Mesendoderm (in vitro differentiated cells): ENCODE results near the gene ADORA1.

ENCODE experiments used
- DNase-seq: peaks from one replicate; pipeline ENCODE4 v3.0.0; 2013
- H2AK5ac ChIP-seq: 2 replicates; pipeline ENCODE4 v1.6.1; 2013; ENCODE audit warnings: low read length, inconsistent platforms
- H2BK120ac ChIP-seq: 2 replicates; pipeline ENCODE4 v1.6.1; 2013; ENCODE audit warnings: low read depth, mild to moderate bottlenecking, low read length, moderate library complexity, mixed read lengths
- H2BK15ac ChIP-seq: replicated peaks from 2 replicates; pipeline ENCODE4 v1.6.1; 2013; ENCODE audit warnings: low read depth, mild to moderate bottlenecking, moderate library complexity
- H2BK5ac ChIP-seq: 2 replicates; pipeline ENCODE4 v1.6.1; 2013; ENCODE audit warnings: low read length, inconsistent platforms
- H3K18ac ChIP-seq: 2 replicates; pipeline ENCODE4 v1.6.1; 2013; ENCODE audit warnings: mild to moderate bottlenecking, low read length, mixed read lengths
- H3K23ac ChIP-seq: one replicate; pipeline ENCODE4 v1.6.1; 2013; ENCODE audit warnings: low read length
- H3K27ac ChIP-seq: 2 replicates; pipeline ENCODE4 v1.5.1; 2013; ENCODE audit warnings: low read depth, mild to moderate bottlenecking, inconsistent platforms, low read length, moderate library complexity
- H3K27me3 ChIP-seq: 2 replicates; pipeline ENCODE4 v1.6.1; 2013; ENCODE audit warnings: low read length, control low read depth, mild to moderate bottlenecking, inconsistent platforms; ENCODE audit not compliant: insufficient read depth, poor library complexity
- H3K36me3 ChIP-seq: 2 replicates; pipeline ENCODE4 v1.6.1; 2013; ENCODE audit warnings: low read length, inconsistent platforms; ENCODE audit not compliant: control insufficient read depth, insufficient read depth
- H3K4ac ChIP-seq: one replicate; pipeline ENCODE4 v1.6.1; 2013; ENCODE audit warnings: low read depth, mild to moderate bottlenecking, low read length, moderate library complexity
- H3K4me1 ChIP-seq: 2 replicates; pipeline ENCODE4 v1.6.1; 2013; ENCODE audit warnings: low read depth, low read length, inconsistent platforms; ENCODE audit not compliant: control insufficient read depth
- H3K4me2 ChIP-seq: 2 replicates; pipeline ENCODE4 v1.6.1; 2013; ENCODE audit warnings: low read length
- H3K4me3 ChIP-seq: 2 replicates; pipeline ENCODE4 v1.5.1; 2013; ENCODE audit warnings: mild to moderate bottlenecking, low read length
- H3K56ac ChIP-seq: one replicate; pipeline ENCODE4 v1.6.1; 2013; ENCODE audit warnings: low read length
- H3K79me1 ChIP-seq: 2 replicates; pipeline ENCODE4 v1.6.1; 2013; ENCODE audit warnings: low read length, inconsistent platforms
- H3K79me2 ChIP-seq: 2 replicates; pipeline ENCODE4 v1.6.1; 2013; ENCODE audit warnings: mild to moderate bottlenecking, low read length; ENCODE audit not compliant: control insufficient read depth, insufficient read depth
- H3K9ac ChIP-seq: 2 replicates; pipeline ENCODE4 v1.6.1; 2013; ENCODE audit warnings: low read length, inconsistent platforms
- H4K5ac ChIP-seq: one replicate; pipeline ENCODE4 v1.6.1; 2013; ENCODE audit warnings: low read length
- H4K8ac ChIP-seq: one replicate; pipeline ENCODE4 v1.6.1; 2013; ENCODE audit warnings: low read depth, mild to moderate bottlenecking, control low read depth, low read length, moderate library complexity
- WGBS: extraction: QIAGEN DNeasy Blood & Tissue Kit; methylation state at CpG from one replicate; pipeline ENCODE4 v1.1.7; 2013; ENCODE audit warnings: low lambda C conversion rate, missing lambda C conversion rate; ENCODE audit not compliant: insufficient coverage; ENCODE audit errors: extremely low coverage; 5-methylcytosine and 5-hydroxymethylcytosine counted together

Gene ADORA1

DNA sequence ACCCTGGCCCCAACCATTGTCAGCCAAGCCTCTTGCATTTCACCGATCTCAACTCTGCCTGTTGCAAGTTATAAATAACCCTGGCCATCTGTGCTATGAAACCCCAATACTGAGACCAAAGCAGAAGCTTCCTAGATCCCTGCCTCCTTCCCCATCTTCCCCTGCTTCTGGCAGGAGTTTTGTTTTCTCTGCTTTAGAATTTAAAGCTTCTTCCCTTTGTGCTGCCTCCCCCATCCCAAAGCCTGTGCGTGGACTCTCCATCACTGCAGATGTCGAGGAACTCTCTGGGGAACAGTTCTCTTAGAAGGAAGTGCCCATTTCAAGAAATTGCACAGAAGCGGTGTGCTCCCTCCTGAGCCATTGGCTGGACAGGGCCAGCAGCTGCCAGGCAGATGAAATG lies 24.3 kb upstream of the ADORA1 start:
- Histone ChIP-seq H3K36me3 (no peaks in the 10 kb centered on the region), H3K4ac (no peak overlapping the region), H3K56ac (no peak overlapping the region), H3K18ac (no peak overlapping the region), H2AK5ac (no peak overlapping the region), H3K27ac (no peak overlapping the region), H3K27me3 (no peaks in the 10 kb centered on the region), H3K9ac (no peak overlapping the region), H4K5ac (no peak overlapping the region), H4K8ac (no peak overlapping the region), H2BK120ac (no peak overlapping the region), H3K79me2 (no peaks in the 10 kb centered on the region), H3K4me1 (no peaks in the 10 kb centered on the region), H3K4me2 (no peak overlapping the region), H2BK15ac (no peak overlapping the region), H3K23ac (no peak overlapping the region), H2BK5ac (no peak overlapping the region), H3K4me3 (no peak overlapping the region), H3K79me1 (no peaks in the 10 kb centered on the region)
- no CpG with 5 or more reads among the region's 4 CpGs for WGBS
- DNase-seq, result no peak

- Histone ChIP-seq H4K8ac (no peak overlapping the region), H2BK5ac (no peak overlapping the region), H3K27ac (no peak overlapping the region), H3K27me3 (no peaks in the 10 kb centered on the region), H3K79me2 (no peaks in the 10 kb centered on the region), H3K23ac (no peak overlapping the region), H3K4ac (no peak overlapping the region), H3K4me3 (no peak overlapping the region), H4K5ac (no peak overlapping the region), H2AK5ac (no peak overlapping the region), H3K56ac (no peak overlapping the region), H3K4me2 (no peak overlapping the region), H3K9ac (no peak overlapping the region), H2BK15ac (no peak overlapping the region), H3K79me1 (no peaks in the 10 kb centered on the region), H3K36me3 (no peaks in the 10 kb centered on the region), H3K4me1 (no peaks in the 10 kb centered on the region), H2BK120ac (no peak overlapping the region), H3K18ac (no peak overlapping the region)
- DNase-seq, result no peak
- WGBS, result no CpG with 5 or more reads among the region's 6 CpGs
Observed at GRCh38 chr1:203103829-203104495, 23.6 kb upstream of the ADORA1 start.

DNA sequence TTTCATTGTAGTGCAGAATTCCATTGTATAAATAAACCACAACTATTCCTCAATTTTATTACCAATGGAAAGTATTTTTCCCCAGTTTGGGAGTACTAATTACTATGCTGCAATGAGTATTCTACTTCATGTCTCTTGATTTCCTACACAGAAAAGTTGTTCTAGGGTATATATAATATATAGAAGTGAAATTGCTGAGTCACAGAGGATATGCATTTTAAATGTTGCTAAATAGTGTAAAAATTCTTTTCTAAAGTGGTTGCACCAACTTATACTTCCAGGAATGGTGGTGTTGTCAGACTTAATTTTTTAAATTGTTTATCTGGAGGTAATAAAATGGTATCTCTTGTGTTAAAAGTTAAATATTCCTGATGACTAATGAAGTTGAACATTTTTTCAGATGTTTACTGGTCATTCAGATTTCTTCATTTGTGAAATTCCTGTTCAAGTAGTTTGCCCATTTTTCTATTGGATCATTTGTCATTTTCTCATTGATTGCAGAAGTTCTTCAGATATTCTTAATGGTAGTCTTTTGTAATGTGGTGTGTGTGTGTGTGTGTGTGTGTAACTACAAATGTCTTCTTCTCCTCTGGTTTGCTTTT lies 22.6 kb upstream of the ADORA1 start:
- no peak overlapping the region for H3K23ac ChIP-seq
- H3K4me2 ChIP-seq, result no peak overlapping the region
- H3K4ac ChIP-seq, result no peak overlapping the region
- H2BK15ac ChIP-seq, result no peak overlapping the region
- H2BK120ac ChIP-seq, result no peak overlapping the region
- no peak overlapping the region for H3K56ac ChIP-seq
- no peak overlapping the region for H2BK5ac ChIP-seq
- no peaks in the 10 kb centered on the region for H3K79me1 ChIP-seq
- H3K27me3 ChIP-seq, result no peaks in the 10 kb centered on the region
- H4K8ac ChIP-seq, result no peak overlapping the region
- no peaks in the 10 kb centered on the region for H3K4me1 ChIP-seq
- H3K27ac ChIP-seq, result no peak overlapping the region
- no peak overlapping the region for H3K18ac ChIP-seq
- H3K79me2 ChIP-seq, result no peaks in the 10 kb centered on the region
- no peak for DNase-seq
- no peak overlapping the region for H4K5ac ChIP-seq
- no peak overlapping the region for H3K9ac ChIP-seq
- H3K36me3 ChIP-seq, result no peaks in the 10 kb centered on the region
- H2AK5ac ChIP-seq, result no peak overlapping the region
- no peak overlapping the region for H3K4me3 ChIP-seq

- WGBS, result no CpG with 5 or more reads among the region's 2 CpGs
- no peak overlapping the region for H3K4me3 ChIP-seq
- no peaks in the 10 kb centered on the region for H3K27me3 ChIP-seq
Observed at GRCh38 chr1:203112475-203112874, 15.1 kb upstream of the ADORA1 start.

DNA sequence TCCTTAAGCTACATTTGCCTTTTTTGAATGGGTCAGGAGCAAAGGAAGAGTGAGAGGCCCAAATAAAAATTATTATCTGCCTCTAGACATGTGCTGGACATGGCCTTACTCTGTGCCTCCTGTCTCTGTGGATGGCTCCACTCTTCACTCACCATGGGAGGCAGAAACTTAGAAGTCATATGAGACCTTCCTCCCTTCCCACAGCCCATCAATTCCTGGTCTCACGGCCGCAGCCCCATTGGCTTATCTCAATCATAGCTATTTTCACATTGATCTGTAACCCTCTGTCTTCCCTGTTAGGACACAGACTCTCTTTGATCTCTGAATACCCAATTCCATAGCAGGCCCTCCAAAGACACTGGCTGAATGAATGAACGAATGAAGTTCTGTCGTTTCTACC lies 14.2 kb upstream of the ADORA1 start:
- Histone ChIP-seq H4K5ac (no peak overlapping the region), H3K4me1 (no peaks in the 10 kb centered on the region), H3K27ac (no peak overlapping the region), H4K8ac (no peak overlapping the region), H2BK15ac (no peak overlapping the region), H2BK120ac (no peak overlapping the region), H2BK5ac (no peak overlapping the region), H3K4ac (no peak overlapping the region), H3K18ac (no peak overlapping the region), H3K27me3 (no peaks in the 10 kb centered on the region), H3K79me2 (no peaks in the 10 kb centered on the region), H2AK5ac (no peak overlapping the region), H3K4me2 (no peak overlapping the region), H3K23ac (no peak overlapping the region), H3K4me3 (no peak overlapping the region), H3K36me3 (no peaks in the 10 kb centered on the region), H3K9ac (no peak overlapping the region), H3K79me1 (no peaks in the 10 kb centered on the region), H3K56ac (no peak overlapping the region)
- no CpG with 5 or more reads among the region's 4 CpGs for WGBS
- no peak for DNase-seq

More at GRCh38 chr1:203112475-203112874, 15.1 kb upstream of the ADORA1 start:
- Histone ChIP-seq H2BK5ac (no peak overlapping the region), H3K79me2 (no peaks in the 10 kb centered on the region), H3K4ac (no peak overlapping the region), H3K4me2 (no peak overlapping the region), H3K18ac (no peak overlapping the region), H4K8ac (no peak overlapping the region), H3K79me1 (no peaks in the 10 kb centered on the region), H3K9ac (no peak overlapping the region), H4K5ac (no peak overlapping the region), H2AK5ac (no peak overlapping the region), H3K4me1 (no peaks in the 10 kb centered on the region), H3K27ac (no peak overlapping the region), H3K56ac (no peak overlapping the region), H2BK120ac (no peak overlapping the region), H3K23ac (no peak overlapping the region), H3K36me3 (no peaks in the 10 kb centered on the region), H2BK15ac (no peak overlapping the region)
- DNase-seq, result no peak

- Histone ChIP-seq H3K4me1 (no peaks in the 10 kb centered on the region), H2BK15ac (no peak overlapping the region), H3K79me2 (no peaks in the 10 kb centered on the region), H3K4me2 (no peak overlapping the region), H2BK120ac (no peak overlapping the region), H2AK5ac (no peak overlapping the region), H3K18ac (no peak overlapping the region), H2BK5ac (no peak overlapping the region), H3K27me3 (no peaks in the 10 kb centered on the region), H3K27ac (no peak overlapping the region), H3K9ac (no peak overlapping the region), H4K5ac (no peak overlapping the region), H3K4ac (no peak overlapping the region), H4K8ac (no peak overlapping the region), H3K23ac (no peak overlapping the region), H3K36me3 (no peaks in the 10 kb centered on the region), H3K4me3 (no peak overlapping the region), H3K56ac (no peak overlapping the region), H3K79me1 (no peaks in the 10 kb centered on the region)
- no peak for DNase-seq
- 100% methylated on average over 2 of the region's 7 CpGs for WGBS
Observed at GRCh38 chr1:203114202-203114601, 13.3 kb upstream of the ADORA1 start.
